GM18526 (cell line): ENCODE data around the gene ISY1.

Experiments used
- POLR2A ChIP-seq: IDR thresholded peaks from 3 replicates; pipeline ENCODE4 v1.6.1; 2011; ENCODE audit not compliant: insufficient read length; ENCODE audit errors: extremely low read depth

ISY1 gene

GRCh38 chr3:129160891-129161859 is at the start of gene ISY1:
Gene ISY1, minus strand, starts transcription at chr3:129161063. Its CDS starts 88 bp downstream, at chr3:129160975.
- TF ChIP-seq POLR2A: peak; percentile 95

DNA sequence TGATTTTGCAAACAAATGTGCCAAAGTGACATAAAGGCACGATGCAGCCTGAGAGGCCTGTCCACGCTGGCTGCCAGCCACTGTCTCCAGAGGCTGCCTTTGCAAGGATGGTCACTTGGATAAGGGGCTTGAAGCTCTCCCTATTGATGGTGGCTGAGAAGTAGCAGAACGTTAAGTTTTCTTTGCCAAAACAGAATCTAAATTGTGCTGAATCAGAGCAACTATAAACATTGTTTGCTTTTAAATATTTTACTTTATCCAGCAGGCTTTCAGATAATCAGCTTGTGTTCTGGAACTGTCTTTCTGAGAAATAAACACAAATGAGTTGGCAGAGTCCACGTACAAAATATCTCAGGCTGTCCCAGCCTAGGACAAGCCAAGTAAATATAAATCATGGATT is 46.6 kb upstream of the ISY1 start:
- no peak for TF ChIP-seq POLR2A

DNA sequence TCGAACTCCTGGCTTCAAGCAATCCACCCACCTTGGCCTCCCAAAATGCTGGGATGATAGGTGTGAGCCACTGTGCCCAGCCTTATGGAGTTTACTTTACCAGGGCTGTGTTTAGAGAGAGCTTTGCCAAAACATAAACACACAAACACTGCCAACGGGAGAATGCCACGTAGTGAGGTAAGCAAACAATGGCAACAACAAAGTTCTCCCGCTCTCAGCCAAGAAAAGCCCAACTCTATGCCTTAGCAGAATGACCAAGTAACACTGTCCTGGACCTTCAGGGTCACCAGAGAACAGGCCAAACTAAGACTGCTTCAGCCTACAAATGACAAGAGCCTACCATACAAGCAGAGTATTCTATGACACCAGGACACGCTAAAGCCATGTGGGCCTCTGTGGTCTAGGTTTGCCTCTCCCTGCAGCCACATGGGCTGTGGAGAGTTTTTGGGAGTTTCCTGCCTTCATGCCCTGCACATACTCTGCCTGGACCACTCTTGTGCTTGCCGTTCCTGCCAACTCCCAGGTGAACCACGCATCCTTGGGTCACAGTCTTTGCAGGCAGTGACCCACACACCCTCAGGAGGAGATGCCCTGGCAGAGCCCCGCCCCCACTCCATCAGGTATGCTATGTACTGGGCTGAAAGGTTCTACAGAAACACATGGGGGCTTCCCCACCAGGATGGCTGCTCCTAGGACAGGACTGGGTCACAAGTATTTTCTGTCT is 44.4 kb upstream of the ISY1 start:
- TF ChIP-seq POLR2A: no peak

DNA sequence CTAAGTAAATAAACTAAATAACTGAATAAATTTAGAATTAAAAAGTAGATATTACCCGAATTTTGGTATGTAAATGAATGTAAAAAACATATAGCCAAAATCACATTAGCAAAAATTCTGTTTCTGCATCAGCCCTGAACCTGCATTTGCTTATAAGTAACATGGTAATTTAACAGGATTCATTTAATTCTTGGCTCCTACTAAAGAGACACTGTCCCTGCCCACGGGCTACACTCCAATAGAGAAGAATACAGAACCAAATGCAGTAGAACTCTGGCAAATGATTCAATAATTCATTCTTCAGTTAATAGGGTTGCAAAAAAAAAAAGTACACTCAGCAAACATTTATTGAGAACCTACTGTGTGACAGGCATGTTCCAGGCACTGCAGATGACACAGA is 43.6 kb upstream of the ISY1 start:
- no peak for TF ChIP-seq POLR2A

GRCh38 chr3:129199366-129199765 is 38.5 kb upstream of the ISY1 start:
- TF ChIP-seq POLR2A: no peak

DNA sequence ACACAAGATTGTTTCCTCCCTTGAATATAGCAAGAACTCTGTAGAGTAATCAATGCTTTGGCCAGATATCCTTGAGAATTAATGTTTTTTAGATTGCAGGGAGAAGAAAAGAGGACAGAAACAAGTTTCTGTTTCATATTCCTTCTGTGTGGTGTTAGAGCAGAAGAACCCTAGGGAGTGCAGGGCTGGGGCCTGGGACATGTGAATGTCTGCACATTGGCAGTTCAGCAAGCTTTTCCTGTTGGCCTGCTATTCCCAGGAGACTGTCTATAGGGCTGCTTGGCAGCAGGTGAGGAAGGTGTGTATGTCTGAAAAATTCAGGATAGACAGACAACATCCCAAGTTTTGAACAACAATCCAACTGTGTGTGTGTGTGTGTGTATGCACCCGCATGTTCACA is 36.5 kb upstream of the ISY1 start:
- TF ChIP-seq POLR2A: no peak

GRCh38 chr3:129196601-129197000 is 35.7 kb upstream of the ISY1 start:
- no peak for TF ChIP-seq POLR2A

DNA sequence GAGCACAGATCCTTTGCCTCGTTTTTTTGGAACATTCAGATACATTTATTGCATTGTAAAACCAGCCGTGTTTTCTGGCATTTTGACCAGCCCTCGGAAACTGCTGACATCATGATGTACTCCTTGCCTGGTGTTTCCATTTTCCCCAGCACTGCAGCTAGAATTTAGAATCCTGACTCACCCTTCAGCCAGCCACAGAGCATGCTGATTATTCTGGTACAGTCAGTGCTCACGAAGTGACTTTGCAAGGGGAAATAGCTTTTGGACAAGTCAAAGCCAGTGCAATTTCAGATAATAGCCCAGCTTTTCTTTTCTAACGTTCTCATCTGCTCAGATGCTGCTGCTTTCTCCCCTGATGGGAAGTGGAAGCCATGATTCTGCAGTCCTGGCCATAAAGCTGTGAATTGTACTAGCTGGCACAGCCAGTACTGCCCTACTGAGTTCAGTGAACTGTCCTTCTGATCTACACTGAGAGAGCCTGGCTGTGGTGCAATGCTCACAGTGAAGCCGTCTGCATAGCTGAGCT is 34.9 kb upstream of the ISY1 start:
- TF ChIP-seq POLR2A: no peak

DNA sequence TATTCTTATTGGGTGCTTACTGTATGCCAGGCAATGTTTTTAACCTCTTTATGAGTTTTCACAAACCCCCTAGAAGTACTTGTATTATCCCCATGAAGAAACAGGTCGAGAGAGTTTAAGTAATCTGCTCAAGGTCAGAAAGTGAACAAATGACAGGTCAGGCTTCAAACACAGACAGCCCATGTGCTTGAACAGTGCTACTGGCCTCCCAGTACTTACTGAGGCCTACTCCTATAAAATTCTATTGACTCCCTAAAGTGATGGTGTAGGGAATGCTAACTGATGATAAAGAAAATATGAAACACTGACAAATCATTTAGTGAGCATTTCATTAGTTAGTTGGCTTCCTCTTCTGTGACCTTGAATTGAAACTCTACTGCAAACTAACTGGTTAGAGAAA is 27.0 kb upstream of the ISY1 start:
- TF ChIP-seq POLR2A: no peak

DNA sequence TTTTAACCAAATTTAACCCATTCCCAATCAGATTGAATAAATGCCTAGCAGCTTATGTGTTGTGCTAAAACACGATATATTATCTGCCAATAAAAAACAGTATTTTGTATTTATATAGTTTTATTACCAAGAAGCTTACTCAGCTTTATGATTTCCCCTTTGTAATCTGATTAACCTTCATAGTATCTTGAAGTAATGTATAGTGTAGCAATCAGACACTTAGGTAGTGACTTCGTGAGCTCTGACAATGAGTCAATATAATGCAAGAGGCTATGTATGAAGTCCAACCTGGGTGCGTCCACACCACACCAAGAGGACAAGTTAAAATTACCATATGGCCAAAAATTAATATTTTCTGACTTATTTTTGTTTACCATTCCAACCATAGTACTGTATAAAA is 24.9 kb upstream of the ISY1 start:
- no peak for TF ChIP-seq POLR2A

- TF ChIP-seq POLR2A: no peak
Measured at GRCh38 chr3:129184396-129184657, 23.5 kb upstream of the ISY1 start.

GRCh38 chr3:129183569-129184395 is 22.9 kb upstream of the ISY1 start, which contains the start of gene CNBP:
Gene CNBP, minus strand, starts transcription at chr3:129183896. Its CDS starts 12,139 bp downstream, at chr3:129171757.
- peak; percentile 95 for TF ChIP-seq POLR2A

GRCh38 chr3:129182390-129183185 is 21.7 kb upstream of the ISY1 start:
- TF ChIP-seq POLR2A: no peak

- TF ChIP-seq POLR2A: no peak
Measured at GRCh38 chr3:129181819-129182218, 21.0 kb upstream of the ISY1 start.
